ENCODE data around the gene MAP3K7CL. TPM values are rescaled to one million over a fixed set of nuclear protein-coding genes. Genes with fewer than 3 reads are reported as not detected.

The MAP3K7CL gene
- polyA plus RNA-seq, 1 experiment: 11.0 TPM

DNA sequence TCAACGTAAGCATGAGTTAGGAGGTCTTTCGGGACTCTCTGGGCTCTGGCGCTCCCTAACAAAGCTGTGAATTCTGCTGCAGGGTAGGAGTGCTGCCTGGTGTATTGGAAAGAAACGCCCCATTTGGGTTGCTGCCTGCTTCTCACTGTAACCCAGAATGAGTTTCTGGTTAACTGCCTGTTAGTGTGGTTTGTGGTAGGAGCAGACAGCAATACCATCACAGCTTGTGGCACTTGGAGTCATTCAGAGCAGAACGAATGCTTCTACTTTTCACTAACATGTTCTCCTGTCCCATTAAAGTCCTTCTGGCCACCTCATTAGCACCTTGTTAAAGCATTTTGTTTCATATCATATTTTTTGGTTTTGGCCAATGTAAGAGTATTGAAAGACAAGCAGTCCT, 18.1 kb downstream of the MAP3K7CL start:
- TF ChIP-seq, protein P1, sequence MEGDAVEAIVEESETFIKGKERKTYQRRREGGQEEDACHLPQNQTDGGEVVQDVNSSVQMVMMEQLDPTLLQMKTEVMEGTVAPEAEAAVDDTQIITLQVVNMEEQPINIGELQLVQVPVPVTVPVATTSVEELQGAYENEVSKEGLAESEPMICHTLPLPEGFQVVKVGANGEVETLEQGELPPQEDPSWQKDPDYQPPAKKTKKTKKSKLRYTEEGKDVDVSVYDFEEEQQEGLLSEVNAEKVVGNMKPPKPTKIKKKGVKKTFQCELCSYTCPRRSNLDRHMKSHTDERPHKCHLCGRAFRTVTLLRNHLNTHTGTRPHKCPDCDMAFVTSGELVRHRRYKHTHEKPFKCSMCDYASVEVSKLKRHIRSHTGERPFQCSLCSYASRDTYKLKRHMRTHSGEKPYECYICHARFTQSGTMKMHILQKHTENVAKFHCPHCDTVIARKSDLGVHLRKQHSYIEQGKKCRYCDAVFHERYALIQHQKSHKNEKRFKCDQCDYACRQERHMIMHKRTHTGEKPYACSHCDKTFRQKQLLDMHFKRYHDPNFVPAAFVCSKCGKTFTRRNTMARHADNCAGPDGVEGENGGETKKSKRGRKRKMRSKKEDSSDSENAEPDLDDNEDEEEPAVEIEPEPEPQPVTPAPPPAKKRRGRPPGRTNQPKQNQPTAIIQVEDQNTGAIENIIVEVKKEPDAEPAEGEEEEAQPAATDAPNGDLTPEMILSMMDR (IDR thresholded peaks at IDR 0.05; ENCODE audit: low read depth, low read length): no peak
- CTCF ChIA-PET: interaction anchor here (1.3 to 2.4 kb wide), 2 partner anchors 15 to 200 kb away, joined by 3 to 8 read pairs; no protein-coding TSS in a partner anchor
- DNase-seq (ENCODE audit: low read depth, low spot score): no peak
- Histone ChIP-seq H3K27ac (ENCODE audit: low read depth, low read length) (no peak overlapping the region), H3K27me3 (ENCODE audit: control insufficient read depth, insufficient read depth, low read length) (no peaks in the 10 kb centered on the region), H3K4me3 (ENCODE audit: low read depth, low read length) (no peak overlapping the region), H3K9me3 (ENCODE audit: control insufficient read depth, insufficient read depth, low read length) (no peaks in the 10 kb centered on the region)
- POLR2A ChIA-PET: no interaction called here

DNA sequence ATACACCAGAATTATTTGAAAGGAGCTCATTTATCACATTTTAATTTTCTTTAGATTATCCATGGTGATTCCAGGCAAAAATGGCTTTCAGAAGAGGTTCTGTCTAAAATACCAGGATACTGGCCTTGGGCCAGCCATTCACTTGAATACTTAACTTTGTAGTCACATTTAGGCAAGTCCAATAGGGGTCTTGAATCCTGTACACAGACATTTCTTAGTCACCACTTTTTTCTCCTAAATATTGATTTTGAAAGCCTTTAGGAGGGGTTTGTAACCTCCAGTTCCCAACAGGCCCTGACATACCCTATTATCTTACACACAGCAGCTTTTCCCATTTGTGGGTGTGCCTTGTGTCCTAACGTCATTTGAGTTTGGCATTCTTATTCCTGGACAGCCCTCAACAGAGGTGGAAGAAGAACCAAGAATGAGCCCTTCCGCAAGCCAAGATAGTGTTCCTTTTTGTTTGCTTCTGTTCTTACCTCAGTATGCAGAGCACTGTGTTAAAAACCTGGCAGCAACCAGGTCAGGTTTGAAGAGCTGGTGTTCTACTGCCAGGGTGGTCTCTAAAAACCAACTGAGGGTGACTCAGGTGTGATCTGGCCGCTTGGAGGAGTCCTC, 19.5 kb downstream of the MAP3K7CL start:
- CTCF ChIA-PET: interaction anchor here (0.6 to 2.4 kb wide), 4 partner anchors 14 to 223 kb away, joined by 3 to 8 read pairs (median 4); no protein-coding TSS in a partner anchor

DNA sequence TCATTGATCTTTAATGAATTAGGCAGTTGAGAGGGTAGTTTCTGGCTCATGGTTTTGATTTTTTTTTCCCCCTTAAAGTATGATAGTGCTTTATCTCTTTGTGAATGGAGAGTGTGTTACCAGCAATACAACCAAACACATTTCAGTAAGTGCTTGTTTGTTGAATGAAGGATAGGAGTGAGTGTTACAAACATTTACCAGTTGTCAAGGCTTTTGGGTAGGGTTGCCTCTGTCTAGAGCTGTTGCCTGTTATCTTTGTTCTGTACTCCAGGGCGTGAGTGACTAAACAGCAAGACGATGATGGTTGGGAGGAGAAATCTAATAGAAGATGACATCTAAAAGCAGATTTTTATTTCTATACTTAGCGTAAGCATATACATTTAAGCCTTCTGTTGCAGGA, 21.5 kb downstream of the MAP3K7CL start:
- H3K4me3 ChIP-seq (ENCODE audit: low read depth, low read length): no peak overlapping the region
- TF ChIP-seq, protein P1 (IDR thresholded peaks at IDR 0.05; ENCODE audit: low read depth, low read length): no peak
- no peaks in the 10 kb centered on the region for H3K27me3 ChIP-seq (ENCODE audit: control insufficient read depth, insufficient read depth, low read length)
- no peaks in the 10 kb centered on the region for H3K9me3 ChIP-seq (ENCODE audit: control insufficient read depth, insufficient read depth, low read length)
- CTCF ChIA-PET: interaction anchor here (0.6 to 1.3 kb wide), 2 partner anchors 12 to 386 kb away, joined by 3 to 4 read pairs; no protein-coding TSS in a partner anchor
- DNase-seq (ENCODE audit: low read depth, low spot score): no peak
- H3K27ac ChIP-seq (ENCODE audit: low read depth, low read length): no peak overlapping the region
- POLR2A ChIA-PET: no interaction called here

More for the DNA sequence above, 19.5 kb downstream of the MAP3K7CL start:
- POLR2A ChIA-PET: no interaction called here
- peak; percentile 49 for DNase-seq (ENCODE audit: low read depth, low spot score)
- Histone ChIP-seq H3K4me3 (ENCODE audit: low read depth, low read length) (no peak overlapping the region), H3K9me3 (ENCODE audit: control insufficient read depth, insufficient read depth, low read length) (no peaks in the 10 kb centered on the region), H3K27me3 (ENCODE audit: control insufficient read depth, insufficient read depth, low read length) (no peaks in the 10 kb centered on the region), H3K27ac (ENCODE audit: low read depth, low read length) (no peak overlapping the region)
- TF ChIP-seq, protein P1 (IDR thresholded peaks at IDR 0.05; ENCODE audit: low read depth, low read length): no peak

DNA sequence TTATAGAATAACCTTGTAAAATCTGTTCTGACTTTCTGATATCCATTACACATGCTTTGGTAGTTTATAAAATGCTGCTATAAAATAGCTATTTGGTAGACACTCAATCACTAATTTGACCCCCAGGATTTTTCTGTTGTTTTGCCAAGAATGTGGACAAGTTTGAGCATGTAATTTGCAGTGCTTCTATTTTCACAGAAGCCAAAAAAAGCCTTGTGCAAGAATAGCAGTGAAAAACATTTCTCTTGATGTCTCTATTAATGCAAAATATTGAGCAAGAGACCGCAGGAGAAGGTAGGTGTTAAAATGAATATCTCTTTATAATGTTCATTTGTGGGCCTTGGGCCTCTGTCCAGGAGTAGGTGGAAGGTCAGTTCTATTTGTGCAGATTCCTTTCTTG, 22.5 kb downstream of the MAP3K7CL start:
- no peaks in the 10 kb centered on the region for H3K9me3 ChIP-seq (ENCODE audit: control insufficient read depth, insufficient read depth, low read length)
- no peaks in the 10 kb centered on the region for H3K27me3 ChIP-seq (ENCODE audit: control insufficient read depth, insufficient read depth, low read length)
- no peak overlapping the region for H3K27ac ChIP-seq (ENCODE audit: low read depth, low read length)
- TF ChIP-seq, protein P1 (IDR thresholded peaks at IDR 0.05; ENCODE audit: low read depth, low read length): no peak
- no peak for DNase-seq (ENCODE audit: low read depth, low spot score)
- POLR2A ChIA-PET: no interaction called here
- CTCF ChIA-PET: interaction anchor here (3.2 kb wide), 1 partner anchor 11 kb away, joined by 27 read pairs; no protein-coding TSS in a partner anchor
- H3K4me3 ChIP-seq (ENCODE audit: low read depth, low read length): no peak overlapping the region

DNA sequence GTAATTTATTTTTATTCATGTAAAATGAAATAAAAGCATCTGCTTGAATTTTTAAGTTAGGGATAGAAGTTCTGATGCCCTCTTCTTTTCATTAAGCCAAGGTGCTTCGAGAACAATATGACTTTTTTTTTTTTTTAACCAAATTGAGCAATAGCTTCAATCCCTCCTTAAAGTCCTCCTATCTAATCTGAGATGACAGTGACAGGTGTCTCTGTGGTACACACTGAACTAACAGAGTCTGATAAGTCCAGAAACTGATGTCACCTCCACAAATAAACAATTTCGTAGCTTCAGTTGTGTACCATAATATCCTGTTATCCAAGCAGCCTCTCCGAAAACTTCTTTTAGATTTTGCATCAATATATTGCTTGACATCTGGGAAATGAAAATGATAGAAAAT, 23.8 kb downstream of the MAP3K7CL start:
- TF ChIP-seq, protein P1 (IDR thresholded peaks at IDR 0.05; ENCODE audit: low read depth, low read length): no peak
- ChIA-PET CTCF (interaction anchor here (0.6 to 3.2 kb wide), 2 partner anchors 8 to 10 kb away, joined by 3 to 27 read pairs; no protein-coding TSS in a partner anchor), POLR2A (no interaction called here)
- H3K27me3 ChIP-seq (ENCODE audit: control insufficient read depth, insufficient read depth, low read length): no peaks in the 10 kb centered on the region
- no peaks in the 10 kb centered on the region for H3K9me3 ChIP-seq (ENCODE audit: control insufficient read depth, insufficient read depth, low read length)
- no peak overlapping the region for H3K4me3 ChIP-seq (ENCODE audit: low read depth, low read length)
- no peak for DNase-seq (ENCODE audit: low read depth, low spot score)
- no peak overlapping the region for H3K27ac ChIP-seq (ENCODE audit: low read depth, low read length)

Data from AG04450 (cell line).